SJSA1 (cell line): Measurements from ENCODE around the gene INPP4A. TPM values are rescaled to one million over a fixed set of nuclear protein-coding genes. Genes with fewer than 3 reads are reported as not detected.

Experiments
- DNase-seq, 2 experiments: peaks; one replicate each; pipeline ENCODE4 v3.0.0-alpha.2; 2015 to 2020; ENCODE audit warnings: low spot score in 2 of 2, low read depth in 1 of 2
- H3K27ac ChIP-seq: fragments of 250-450 bp; sonication (Bioruptor Pico); 2 replicates; pipeline ENCODE4 v1.5.1; 2020; ENCODE audit warnings: mild to moderate bottlenecking, moderate library complexity
- H3K27me3 ChIP-seq: fragments of 250-450 bp; sonication (Bioruptor Pico); replicated peaks from 2 replicates; pipeline ENCODE4 v1.5.1; 2020; ENCODE audit warnings: mild to moderate bottlenecking, moderate library complexity
- H3K36me3 ChIP-seq: fragments of 250-450 bp; sonication (Bioruptor Pico); 2 replicates; pipeline ENCODE4 v1.5.1; 2020; ENCODE audit warnings: mild to moderate bottlenecking
- H3K4me1 ChIP-seq: fragments of 250-450 bp; sonication (Bioruptor Pico); replicated peaks from 2 replicates; pipeline ENCODE4 v1.6.1; 2021; ENCODE audit warnings: mild to moderate bottlenecking
- H3K4me3 ChIP-seq: fragments of 250-450 bp; sonication (Bioruptor Pico); 2 replicates; pipeline ENCODE4 v1.5.1; 2020; ENCODE audit warnings: mild to moderate bottlenecking
- H3K9me3 ChIP-seq: fragments of 250-450 bp; sonication (Bioruptor Pico); replicated peaks from 2 replicates; pipeline ENCODE4 v1.5.1; 2020; ENCODE audit warnings: mild to moderate bottlenecking
- total RNA-seq: library from RNA; depleted of rRNA; stranded (reverse); fragments of >200 nt; shearing (Covaris generic); gene quantifications from 2 replicates; pipeline ENCODE4 v1.2.3, GENCODE V29; 2014

Gene INPP4A
- total RNA-seq, 1 experiment from 2014 or later: 16.9 TPM

GRCh38 chr2:98538280-98539041 lies 93.8 kb downstream of the INPP4A start:
- Histone ChIP-seq H3K9me3 (no peaks in the 10 kb centered on the region), H3K27ac (no peak overlapping the region)

GRCh38 chr2:98539056-98539735 lies 94.5 kb downstream of the INPP4A start:
- H3K9me3 ChIP-seq: no peaks in the 10 kb centered on the region
- H3K4me1 ChIP-seq: no peaks in the 10 kb centered on the region
- no peak for DNase-seq
- no peak overlapping the region for H3K4me3 ChIP-seq
- no peaks in the 10 kb centered on the region for H3K27me3 ChIP-seq
- no peak overlapping the region for H3K27ac ChIP-seq
- peaks cover 5% of the 10 kb centered on the region for H3K36me3 ChIP-seq

More at GRCh38 chr2:98538280-98539041, 93.8 kb downstream of the INPP4A start:
- peaks cover under 1% of the 10 kb centered on the region; the same call in 1 of the 2 replicates for H3K36me3 ChIP-seq
- H3K4me3 ChIP-seq: no peak overlapping the region
- H3K4me1 ChIP-seq: no peaks in the 10 kb centered on the region
- no peak for DNase-seq
- H3K27me3 ChIP-seq: no peaks in the 10 kb centered on the region

- Histone ChIP-seq H3K27me3 (no peaks in the 10 kb centered on the region), H3K9me3 (no peaks in the 10 kb centered on the region), H3K4me3 (no peak overlapping the region), H3K4me1 (no peaks in the 10 kb centered on the region), H3K36me3 (peaks cover 14% of the 10 kb centered on the region), H3K27ac (no peak overlapping the region)
- no peak for DNase-seq
Observed at GRCh38 chr2:98540536-98540935, 95.9 kb downstream of the INPP4A start.

- Histone ChIP-seq H3K9me3 (no peaks in the 10 kb centered on the region), H3K27me3 (no peaks in the 10 kb centered on the region), H3K4me3 (no peak overlapping the region), H3K27ac (no peak overlapping the region), H3K4me1 (no peaks in the 10 kb centered on the region), H3K36me3 (peaks cover 21% of the 10 kb centered on the region)
- no peak for DNase-seq
Observed at GRCh38 chr2:98541489-98541888, 96.8 kb downstream of the INPP4A start.

- Histone ChIP-seq H3K27me3 (no peaks in the 10 kb centered on the region), H3K4me1 (no peaks in the 10 kb centered on the region), H3K36me3 (peaks cover 25% of the 10 kb centered on the region), H3K9me3 (no peaks in the 10 kb centered on the region), H3K4me3 (no peak overlapping the region), H3K27ac (no peak overlapping the region)
- DNase-seq: no peak
Observed at GRCh38 chr2:98541906-98542305, 97.2 kb downstream of the INPP4A start.

- no peak overlapping the region for H3K27ac ChIP-seq
- no peaks in the 10 kb centered on the region for H3K9me3 ChIP-seq
- H3K4me3 ChIP-seq: no peak overlapping the region
- no peaks in the 10 kb centered on the region for H3K27me3 ChIP-seq
- DNase-seq: no peak
- peaks cover 25% of the 10 kb centered on the region for H3K36me3 ChIP-seq
- no peaks in the 10 kb centered on the region for H3K4me1 ChIP-seq
Observed at GRCh38 chr2:98543214-98543613, 98.6 kb downstream of the INPP4A start.

GRCh38 chr2:98543842-98544241 lies 99.2 kb downstream of the INPP4A start:
- H3K36me3 ChIP-seq: peaks cover 25% of the 10 kb centered on the region
- H3K27me3 ChIP-seq: no peaks in the 10 kb centered on the region
- DNase-seq: no peak
- H3K4me3 ChIP-seq: no peak overlapping the region
- no peak overlapping the region for H3K27ac ChIP-seq
- H3K9me3 ChIP-seq: no peaks in the 10 kb centered on the region
- H3K4me1 ChIP-seq: no peaks in the 10 kb centered on the region

- Histone ChIP-seq H3K9me3 (no peaks in the 10 kb centered on the region), H3K27ac (no peak overlapping the region), H3K27me3 (no peaks in the 10 kb centered on the region), H3K36me3 (peaks cover 25% of the 10 kb centered on the region), H3K4me1 (no peaks in the 10 kb centered on the region), H3K4me3 (no peak overlapping the region)
- no peak for DNase-seq
Observed at GRCh38 chr2:98545591-98545990, 100.9 kb downstream of the INPP4A start.

- Histone ChIP-seq H3K4me3 (no peak overlapping the region), H3K4me1 (no peaks in the 10 kb centered on the region), H3K27ac (no peak overlapping the region), H3K36me3 (peaks cover 25% of the 10 kb centered on the region), H3K27me3 (no peaks in the 10 kb centered on the region), H3K9me3 (no peaks in the 10 kb centered on the region)
- no peak for DNase-seq
Observed at GRCh38 chr2:98546186-98546585, 101.5 kb downstream of the INPP4A start.

GRCh38 chr2:98547092-98547790 lies 102.6 kb downstream of the INPP4A start:
- no peak overlapping the region for H3K4me3 ChIP-seq
- peaks cover 25% of the 10 kb centered on the region for H3K36me3 ChIP-seq
- no peak for DNase-seq
- no peaks in the 10 kb centered on the region for H3K9me3 ChIP-seq
- H3K4me1 ChIP-seq: no peaks in the 10 kb centered on the region
- H3K27me3 ChIP-seq: no peaks in the 10 kb centered on the region
- H3K27ac ChIP-seq: no peak overlapping the region

- H3K27me3 ChIP-seq: no peaks in the 10 kb centered on the region
- no peak for DNase-seq
- no peak overlapping the region for H3K27ac ChIP-seq
- no peak overlapping the region for H3K4me3 ChIP-seq
- peaks cover 36% of the 10 kb centered on the region for H3K36me3 ChIP-seq
- no peaks in the 10 kb centered on the region for H3K9me3 ChIP-seq
- no peaks in the 10 kb centered on the region for H3K4me1 ChIP-seq
Observed at GRCh38 chr2:98548920-98549818, 104.5 kb downstream of the INPP4A start.

GRCh38 chr2:98550165-98550564 lies 105.5 kb downstream of the INPP4A start:
- no peak for DNase-seq
- H3K4me1 ChIP-seq: no peaks in the 10 kb centered on the region
- H3K27me3 ChIP-seq: no peaks in the 10 kb centered on the region
- peaks cover 36% of the 10 kb centered on the region for H3K36me3 ChIP-seq
- H3K4me3 ChIP-seq: no peak overlapping the region
- no peaks in the 10 kb centered on the region for H3K9me3 ChIP-seq
- no peak overlapping the region for H3K27ac ChIP-seq

- H3K36me3 ChIP-seq: peaks cover 29% of the 10 kb centered on the region
- DNase-seq: no peak
Observed at GRCh38 chr2:98551316-98551715, 106.7 kb downstream of the INPP4A start.

More at GRCh38 chr2:98551316-98551715, 106.7 kb downstream of the INPP4A start:
- Histone ChIP-seq H3K9me3 (no peaks in the 10 kb centered on the region), H3K27me3 (no peaks in the 10 kb centered on the region), H3K4me3 (no peak overlapping the region), H3K4me1 (no peaks in the 10 kb centered on the region), H3K27ac (no peak overlapping the region)
